ENCODE results near the gene SLC31A1. TPM values are rescaled to one million over a fixed set of nuclear protein-coding genes. Genes with fewer than 3 reads are reported as not detected.

The SLC31A1 gene
- polyA plus RNA-seq, 1 donor (not counting 4 experiments of a cell fraction or from before 2014, with no cell fraction given), result 20.3 TPM

- H3K36me3 ChIP-seq (ENCODE audit: control insufficient read depth in 2 of 2, extremely low read depth in 1 of 2, insufficient read depth in 2 of 2, low read length in 2 of 2), result no peaks in the 10 kb centered on the region
- no peak overlapping the region for H3K4me3 ChIP-seq (ENCODE audit: control insufficient read depth in 2 of 3, extremely low read depth in 1 of 3, insufficient read depth in 2 of 3, low read depth in 1 of 3, low read length in 3 of 3)
- no peaks in the 10 kb centered on the region for H3K9me3 ChIP-seq (ENCODE audit: control insufficient read depth, low read depth, low read length)
- dilution Hi-C loops (cut with MboI; ENCODE audit: extremely low pct_ligation_motif_present, low sequenced_read_pairs), result no loop called here
- H2AFZ ChIP-seq (ENCODE audit: control insufficient read depth, low read length), result no peak overlapping the region
- H3K9ac ChIP-seq (ENCODE audit: control insufficient read depth, extremely low read depth, insufficient read depth, low read length), result no peak overlapping the region
- no peak overlapping the region for H3K4me2 ChIP-seq (ENCODE audit: control insufficient read depth, extremely low read depth, insufficient read depth, low read depth, low read length)
- H3K9me1 ChIP-seq (ENCODE audit: control insufficient read depth, extremely low read depth, insufficient read depth, low read length), result no peaks in the 10 kb centered on the region
- no peaks in the 10 kb centered on the region for H4K20me1 ChIP-seq (ENCODE audit: control insufficient read depth, extremely low read depth, insufficient read depth, low read length)
- H3K79me2 ChIP-seq (ENCODE audit: control insufficient read depth, insufficient read depth, low read length), result no peaks in the 10 kb centered on the region
- H3K4me1 ChIP-seq (ENCODE audit: control insufficient read depth, extremely low read depth, insufficient read depth, low read length), result no peaks in the 10 kb centered on the region
- no peak for FAIRE-seq
- no peaks in the 10 kb centered on the region for H3K27me3 ChIP-seq (ENCODE audit: control insufficient read depth, extremely low read depth, insufficient read depth, low read length)
- no peak for DNase-seq (ENCODE audit: low read depth, low spot score)
- H3K27ac ChIP-seq (ENCODE audit: control insufficient read depth, insufficient read depth, low read length), result no peak overlapping the region
- TF ChIP-seq EZH2 (IDR thresholded peaks at IDR 0.05; ENCODE audit: low read length), result no peak
- TF ChIP-seq CTCF (optimal IDR thresholded peaks at IDR 0.05 in 1 of 3, IDR thresholded peaks at IDR 0.05 in 1 of 3, conservative IDR thresholded peaks at IDR 0.05 in 1 of 3; ENCODE audit: extremely low read depth in 1 of 3, insufficient read depth in 2 of 3, low read length in 3 of 3), result no peak
Observed at GRCh38 chr9:113237026-113237425, 15.7 kb downstream of the SLC31A1 start.

- Histone ChIP-seq H3K36me3 (ENCODE audit: control insufficient read depth in 2 of 2, extremely low read depth in 1 of 2, insufficient read depth in 2 of 2, low read length in 2 of 2) (no peaks in the 10 kb centered on the region), H3K79me2 (ENCODE audit: control insufficient read depth, insufficient read depth, low read length) (no peaks in the 10 kb centered on the region), H2AFZ (ENCODE audit: control insufficient read depth, low read length) (no peak overlapping the region), H3K27ac (ENCODE audit: control insufficient read depth, insufficient read depth, low read length) (no peak overlapping the region), H3K4me2 (ENCODE audit: control insufficient read depth, extremely low read depth, insufficient read depth, low read depth, low read length) (no peak overlapping the region), H3K4me3 (ENCODE audit: control insufficient read depth in 2 of 3, extremely low read depth in 1 of 3, insufficient read depth in 2 of 3, low read depth in 1 of 3, low read length in 3 of 3) (no peak overlapping the region), H3K27me3 (ENCODE audit: control insufficient read depth, extremely low read depth, insufficient read depth, low read length) (no peaks in the 10 kb centered on the region), H4K20me1 (ENCODE audit: control insufficient read depth, extremely low read depth, insufficient read depth, low read length) (no peaks in the 10 kb centered on the region), H3K9ac (ENCODE audit: control insufficient read depth, extremely low read depth, insufficient read depth, low read length) (no peak overlapping the region), H3K4me1 (ENCODE audit: control insufficient read depth, extremely low read depth, insufficient read depth, low read length) (no peaks in the 10 kb centered on the region), H3K9me1 (ENCODE audit: control insufficient read depth, extremely low read depth, insufficient read depth, low read length) (no peaks in the 10 kb centered on the region), H3K9me3 (ENCODE audit: control insufficient read depth, low read depth, low read length) (no peaks in the 10 kb centered on the region)
- dilution Hi-C loops (cut with MboI; ENCODE audit: extremely low pct_ligation_motif_present, low sequenced_read_pairs), result no loop called here
- FAIRE-seq, result no peak
- no peak for DNase-seq (ENCODE audit: low read depth, low spot score)
- TF ChIP-seq CTCF (optimal IDR thresholded peaks at IDR 0.05 in 1 of 3, IDR thresholded peaks at IDR 0.05 in 1 of 3, conservative IDR thresholded peaks at IDR 0.05 in 1 of 3; ENCODE audit: extremely low read depth in 1 of 3, insufficient read depth in 2 of 3, low read length in 3 of 3), result no peak
- TF ChIP-seq EZH2 (IDR thresholded peaks at IDR 0.05; ENCODE audit: low read length), result no peak
Observed at GRCh38 chr9:113238202-113238858, 17.0 kb downstream of the SLC31A1 start.

All from keratinocyte (primary cell).